Measurements from ENCODE around the gene ABCC1. TPM values are rescaled to one million over a fixed set of nuclear protein-coding genes. Genes with fewer than 3 reads are reported as not detected.
"Not testable (repeated sequence)": the region's sequence is repeated elsewhere in the genome, so short reads cannot be mapped to it uniquely, and the experiment has no call there.

ABCC1 gene
- total RNA-seq, 1 donor from 2014 or later, result 49.8 TPM

DNA sequence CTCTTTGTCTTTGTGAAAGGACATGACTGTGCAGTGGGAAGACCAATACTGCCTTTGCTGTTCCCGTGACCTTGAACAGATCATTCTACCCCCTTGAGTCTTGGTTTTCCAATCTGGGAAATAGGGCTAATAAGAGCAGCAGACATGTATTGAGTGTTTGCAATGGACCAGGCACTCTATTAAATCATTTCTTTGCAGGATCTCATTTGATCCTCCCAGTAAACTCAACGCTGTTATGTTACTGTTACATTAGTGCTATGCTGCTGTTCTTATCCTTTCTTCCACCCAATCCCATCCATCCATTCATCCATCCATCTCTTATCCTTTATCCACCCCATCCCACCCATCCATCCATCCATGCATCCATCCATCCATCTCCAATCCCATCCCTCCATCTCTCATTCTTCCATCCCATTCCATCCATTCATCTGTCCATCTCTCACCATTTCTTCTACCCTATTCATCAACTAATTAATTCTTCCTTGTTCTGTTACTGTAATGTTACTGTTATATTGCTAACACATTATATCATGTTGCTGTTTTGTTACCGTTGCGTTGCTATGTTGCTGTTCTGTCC lies 208.8 kb downstream of the ABCC1 start:
- ChIA-PET CTCF (no interaction called here), POLR2A (no interaction called here)
- H3K4me3 Mint-ChIP-seq, result no peak overlapping the region
- H3K4me1 Mint-ChIP-seq, result no peaks in the 10 kb centered on the region
- TF ChIP-seq CTCF (IDR thresholded peaks at IDR 0.05), result no peak
- no peak overlapping the region for H3K27ac Mint-ChIP-seq
- peaks cover 5% of the 10 kb centered on the region for H3K36me3 Mint-ChIP-seq (ENCODE audit: low read depth)
- intact Hi-C loops (cut with micrococcal nuclease), result no loop called here
- no peak for DNase-seq
- H3K9me3 Mint-ChIP-seq, result peaks cover 18% of the 10 kb centered on the region
- no peak for ATAC-seq (ENCODE audit: low read depth)
- peaks cover 10% of the 10 kb centered on the region for H3K27me3 Mint-ChIP-seq

DNA sequence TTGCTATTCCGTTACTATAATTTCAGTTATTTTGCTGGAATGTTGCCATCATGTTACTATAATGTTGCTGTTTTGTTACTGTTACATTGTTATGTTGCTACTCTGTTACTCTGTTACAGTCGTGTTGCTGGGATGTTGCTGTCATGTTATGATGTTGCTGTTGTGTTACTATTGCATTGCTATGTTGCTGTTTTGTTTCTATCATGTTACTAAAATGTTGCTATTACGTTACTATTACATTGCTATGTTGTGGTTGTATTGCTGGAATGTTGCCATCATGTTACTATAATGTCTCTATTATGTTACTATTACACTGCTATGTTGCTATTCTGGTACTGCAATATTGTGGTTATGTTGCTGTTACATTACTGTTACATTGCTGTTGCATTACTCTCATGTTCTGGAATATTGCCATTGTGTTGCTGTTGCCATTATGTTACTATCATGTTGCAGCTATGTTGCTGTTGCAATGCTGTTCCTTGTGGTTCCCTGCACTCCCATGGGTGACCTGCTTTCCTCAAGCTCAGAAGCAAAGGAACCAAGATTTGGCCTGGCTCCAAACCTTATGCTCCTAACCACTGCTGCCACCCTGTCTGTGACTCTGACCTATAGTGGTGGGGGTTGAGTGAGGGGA lies 209.4 kb downstream of the ABCC1 start:
- Mint-ChIP-seq H3K4me3 (no peak overlapping the region), H3K36me3 (ENCODE audit: low read depth) (peaks cover 5% of the 10 kb centered on the region), H3K9me3 (peaks cover 18% of the 10 kb centered on the region), H3K27me3 (peaks cover 10% of the 10 kb centered on the region), H3K4me1 (no peaks in the 10 kb centered on the region), H3K27ac (no peak overlapping the region)
- ATAC-seq (ENCODE audit: low read depth) (no peak), DNase-seq (no peak)
- TF ChIP-seq CTCF (IDR thresholded peaks at IDR 0.05), result no peak
- ChIA-PET POLR2A (no interaction called here), CTCF (no interaction called here)
- intact Hi-C loops (cut with micrococcal nuclease), result no loop called here

DNA sequence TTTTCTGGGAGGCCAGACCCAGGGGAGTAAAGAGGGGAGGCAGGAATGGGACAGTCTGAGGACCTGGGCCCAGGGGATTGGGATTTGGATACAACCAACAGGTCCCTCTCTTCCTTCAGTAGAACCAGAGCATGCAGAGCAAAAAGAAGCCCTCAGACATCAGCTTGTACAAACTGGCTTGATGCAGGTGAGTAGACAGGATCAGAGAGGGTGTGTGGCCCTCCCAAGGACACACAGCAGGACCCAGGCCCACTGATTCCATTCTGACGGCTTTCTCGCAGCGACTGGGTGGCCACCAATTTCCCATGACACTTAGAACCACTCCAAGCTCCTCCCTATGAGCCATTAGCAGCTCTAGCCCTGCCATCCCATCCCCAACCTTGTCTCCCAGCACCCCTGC lies 210.2 kb downstream of the ABCC1 start:
- intact Hi-C loops (cut with micrococcal nuclease), result no loop called here
- Mint-ChIP-seq H3K9me3 (peaks cover 20% of the 10 kb centered on the region), H3K27ac (no peak overlapping the region), H3K27me3 (peaks cover 10% of the 10 kb centered on the region), H3K36me3 (ENCODE audit: low read depth) (peaks cover 5% of the 10 kb centered on the region), H3K4me1 (no peaks in the 10 kb centered on the region), H3K4me3 (no peak overlapping the region)
- ATAC-seq (ENCODE audit: low read depth), result no peak
- no peak for DNase-seq
- ChIA-PET CTCF (no interaction called here), POLR2A (no interaction called here)
- TF ChIP-seq CTCF (IDR thresholded peaks at IDR 0.05), result no peak

DNA sequence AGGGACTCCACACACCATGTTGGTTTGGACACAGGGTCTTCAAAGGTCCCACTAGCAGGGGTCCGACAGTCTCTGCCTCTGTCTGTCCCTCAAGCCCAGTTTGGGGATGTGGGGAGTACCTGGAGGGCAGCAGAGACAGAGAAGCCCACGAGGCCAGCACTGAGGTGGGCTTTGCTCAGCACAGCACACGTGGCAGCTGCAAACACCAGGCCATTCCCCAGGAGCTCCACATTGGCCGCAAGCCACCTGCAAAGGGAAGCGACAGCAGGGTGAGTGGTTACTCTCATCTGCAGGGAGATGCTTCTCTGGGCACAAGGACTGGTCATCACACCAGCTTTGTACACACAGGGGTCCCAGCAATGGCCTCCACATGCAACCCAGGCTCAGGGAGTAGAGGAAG lies 211.9 kb downstream of the ABCC1 start:
- peaks cover 5% of the 10 kb centered on the region for H3K36me3 Mint-ChIP-seq (ENCODE audit: low read depth)
- H3K27ac Mint-ChIP-seq, result no peak overlapping the region
- DNase-seq (no peak), ATAC-seq (ENCODE audit: low read depth) (no peak)
- TF ChIP-seq CTCF (IDR thresholded peaks at IDR 0.05), result no peak
- intact Hi-C loops (cut with micrococcal nuclease), result no loop called here
- peaks cover 20% of the 10 kb centered on the region for H3K9me3 Mint-ChIP-seq
- CTCF ChIA-PET, result no interaction called here
- POLR2A ChIA-PET, result no interaction called here
- H3K4me3 Mint-ChIP-seq, result no peak overlapping the region
- no peaks in the 10 kb centered on the region for H3K4me1 Mint-ChIP-seq
- peaks cover 10% of the 10 kb centered on the region for H3K27me3 Mint-ChIP-seq

DNA sequence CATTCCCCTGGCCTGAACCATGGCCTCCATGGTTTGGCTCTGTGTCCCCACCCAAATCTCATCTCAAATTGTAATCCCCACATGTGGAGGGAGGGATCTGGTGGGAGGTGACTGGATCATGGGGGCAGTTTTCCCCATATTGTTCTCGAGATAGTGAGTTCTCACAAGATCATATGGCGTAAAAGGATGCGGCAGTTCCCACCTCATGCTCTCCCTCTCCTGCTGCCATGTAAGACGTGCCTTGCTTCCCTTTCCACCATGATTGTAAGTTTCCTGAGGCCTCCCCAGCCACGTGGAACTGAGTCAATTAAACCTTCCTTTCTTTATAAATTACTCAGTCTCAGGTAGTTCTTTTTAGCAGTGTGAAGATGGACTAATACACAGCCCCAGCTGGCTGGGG lies 212.4 kb downstream of the ABCC1 start:
- peaks cover 20% of the 10 kb centered on the region for H3K9me3 Mint-ChIP-seq
- ATAC-seq (ENCODE audit: low read depth); CTCF ChIA-PET; H3K4me1 Mint-ChIP-seq; H3K36me3 Mint-ChIP-seq (ENCODE audit: low read depth); H3K4me3 Mint-ChIP-seq; DNase-seq; intact Hi-C loops (cut with micrococcal nuclease); POLR2A ChIA-PET; H3K27ac Mint-ChIP-seq: not testable (repeated sequence)
- H3K27me3 Mint-ChIP-seq, result peaks cover 10% of the 10 kb centered on the region

DNA sequence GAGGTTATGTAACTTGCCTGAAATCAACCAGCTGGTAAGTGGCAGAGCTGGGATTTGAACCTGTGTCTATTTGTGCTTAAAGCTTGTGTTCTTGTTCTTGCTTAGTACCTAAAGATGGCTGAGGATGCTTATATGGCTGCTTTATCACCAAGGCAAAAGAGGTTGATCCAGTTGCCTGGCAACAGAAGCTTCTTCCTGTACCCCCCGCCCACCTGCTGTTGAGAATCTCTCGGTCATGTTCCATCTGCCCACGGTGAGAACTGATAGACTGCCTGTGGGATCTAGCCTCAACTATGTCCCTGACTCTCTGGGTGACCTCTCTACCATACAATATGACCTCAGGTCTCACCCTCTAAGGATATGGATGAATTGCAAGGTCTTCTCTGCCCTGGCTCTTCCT lies 213.2 kb downstream of the ABCC1 start:
- ATAC-seq (ENCODE audit: low read depth), result no peak
- intact Hi-C loops (cut with micrococcal nuclease), result no loop called here
- no peak for TF ChIP-seq CTCF (IDR thresholded peaks at IDR 0.05)
- no peak for DNase-seq
- H3K4me1 Mint-ChIP-seq, result no peaks in the 10 kb centered on the region
- ChIA-PET POLR2A (no interaction called here), CTCF (no interaction called here)
- H3K4me3 Mint-ChIP-seq, result no peak overlapping the region
- no peak overlapping the region for H3K27ac Mint-ChIP-seq
- H3K27me3 Mint-ChIP-seq, result peaks cover 10% of the 10 kb centered on the region
- H3K36me3 Mint-ChIP-seq (ENCODE audit: low read depth), result peaks cover 5% of the 10 kb centered on the region
- H3K9me3 Mint-ChIP-seq, result peaks cover 17% of the 10 kb centered on the region

Measured in activated B cell treated with CpG ODN at 0.5 μM for 24 hours (primary cell).